GM21723 (cell line): Measurements from ENCODE around the gene RPTOR.

Source experiments
- ATAC-seq: cut with Tn5 transposase; IDR thresholded peaks from one replicate; pipeline ENCODE4 v1.9.1; 2021; ENCODE audit warnings: mild to moderate bottlenecking, moderate library complexity; ENCODE audit not compliant: unreplicated experiment

Gene RPTOR

DNA sequence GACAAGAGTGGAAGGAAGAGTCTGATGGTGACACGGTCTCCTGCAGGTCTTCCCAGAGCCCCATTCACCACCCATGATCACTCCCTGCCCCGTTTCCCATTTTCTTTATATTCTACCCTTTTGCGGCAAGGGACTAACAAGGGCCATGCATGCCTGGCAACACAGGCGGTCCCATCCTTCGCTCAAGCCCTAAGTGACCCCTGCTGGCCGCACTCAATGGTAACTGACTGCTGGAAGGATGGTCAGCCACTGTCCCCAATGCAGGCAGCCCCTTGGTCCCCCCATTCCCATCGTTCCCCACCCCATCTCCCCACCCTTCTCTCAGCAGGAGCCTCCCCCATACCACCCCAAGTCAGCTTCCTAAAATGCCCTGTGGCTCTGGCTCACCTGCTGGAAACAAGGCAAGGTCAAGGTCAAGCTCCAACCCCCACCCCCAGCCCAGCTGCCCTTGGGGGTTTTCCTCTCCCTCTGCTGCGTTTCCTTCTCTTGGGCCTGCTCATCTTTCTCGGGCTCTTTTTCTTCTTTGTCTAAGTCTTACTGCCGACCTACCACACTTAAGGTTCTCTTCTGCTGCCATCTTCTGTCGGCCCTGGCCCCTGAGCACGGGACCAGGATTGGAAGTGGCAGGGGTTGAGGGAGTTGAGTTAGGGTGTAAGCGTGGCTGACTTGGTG, 116.0 kb downstream of the RPTOR start:
- no peak for ATAC-seq

DNA sequence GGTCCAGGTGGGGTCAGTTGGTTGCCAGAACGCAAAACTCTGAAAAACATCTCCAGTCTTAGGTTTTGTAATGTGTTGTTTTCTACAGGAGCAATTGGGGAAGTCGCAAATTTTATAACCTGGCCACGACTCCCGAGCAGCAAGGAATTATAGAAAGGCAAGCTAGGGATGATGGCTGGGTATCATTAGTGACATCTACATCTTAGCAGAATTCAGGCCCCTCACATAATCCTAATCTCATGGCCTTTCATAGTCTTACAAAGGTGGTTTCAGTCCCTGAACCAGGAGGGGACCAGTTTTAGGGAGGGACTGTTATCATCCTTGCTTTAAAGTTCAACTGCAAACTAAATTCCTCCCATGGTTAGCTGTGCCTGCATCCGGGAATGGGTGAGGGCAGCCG, 117.9 kb downstream of the RPTOR start:
- ATAC-seq: no peak

GRCh38 chr17:80663781-80664206, 119.2 kb downstream of the RPTOR start:
- ATAC-seq: no peak

DNA sequence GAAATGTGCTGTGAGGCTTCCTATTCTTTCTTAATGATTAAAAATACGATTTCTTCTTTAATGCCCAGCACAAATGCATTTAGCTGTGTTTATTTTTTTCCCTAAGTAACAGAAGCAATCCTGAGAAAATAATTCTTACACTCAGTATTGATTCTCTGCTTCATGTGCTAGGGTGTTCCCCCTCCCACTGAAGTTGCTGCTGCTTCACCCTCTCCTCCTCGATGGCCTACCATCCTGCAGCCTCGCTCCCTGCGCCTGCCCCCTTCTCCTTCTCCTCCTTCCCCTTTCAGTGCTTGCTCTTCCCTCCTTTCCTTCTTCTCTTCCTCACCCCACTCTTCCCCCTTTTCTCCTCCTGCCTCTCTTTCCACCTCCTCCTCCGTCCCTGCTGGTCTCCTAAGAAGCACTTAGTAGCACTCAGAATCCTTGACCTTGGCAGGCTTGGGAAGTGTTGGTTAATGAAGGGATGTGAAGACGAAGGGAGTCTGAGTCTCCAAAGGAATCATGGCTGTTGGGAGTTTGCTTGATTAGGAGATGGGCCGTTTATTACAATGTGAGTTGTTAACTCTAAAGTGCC, 119.7 kb downstream of the RPTOR start:
- ATAC-seq: no peak

DNA sequence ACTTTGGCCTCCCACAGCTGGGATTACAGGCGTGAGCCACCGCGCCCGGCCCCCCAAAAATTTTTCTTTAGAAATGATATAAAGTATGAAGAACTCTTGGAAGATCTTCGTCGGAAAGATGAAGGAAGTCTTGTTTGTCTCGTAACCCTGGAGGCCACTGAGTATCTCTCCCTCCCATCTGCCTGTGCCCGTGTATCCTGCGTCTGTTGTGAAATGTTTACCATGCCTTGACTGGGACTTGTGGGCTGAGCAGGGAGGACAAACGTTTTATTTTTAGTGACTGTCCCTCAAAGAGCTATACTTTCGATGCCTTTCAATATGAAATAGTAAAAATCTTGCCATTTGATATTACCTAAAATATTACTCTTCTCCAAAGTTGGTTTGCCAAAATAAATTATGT, 121.2 kb downstream of the RPTOR start:
- no peak for ATAC-seq

DNA sequence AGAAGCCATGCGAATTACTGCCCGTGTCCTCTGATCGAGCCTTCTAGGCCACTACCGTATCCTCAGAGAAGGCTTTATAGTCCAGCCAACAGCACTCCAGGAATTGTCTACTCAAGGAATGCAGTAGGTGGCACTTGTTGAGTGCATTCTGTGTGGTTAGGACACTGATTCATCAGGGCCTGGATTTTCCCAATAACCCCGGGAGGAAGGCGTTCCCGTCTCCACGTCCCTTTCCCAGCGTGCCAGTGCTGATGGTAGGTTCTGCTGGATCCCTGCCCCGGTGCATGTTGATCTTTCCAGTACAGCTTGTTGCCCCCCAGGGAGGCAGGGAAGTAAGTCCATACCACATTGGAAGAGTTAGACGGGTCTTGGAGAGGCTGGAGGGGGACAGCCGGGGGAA, 122.2 kb downstream of the RPTOR start:
- no peak for ATAC-seq

- no peak for ATAC-seq
Observed at GRCh38 chr17:80667462-80668277, 123.0 kb downstream of the RPTOR start.

- no peak for ATAC-seq
Observed at GRCh38 chr17:80668375-80669148, 123.9 kb downstream of the RPTOR start.

- no peak for ATAC-seq
Observed at GRCh38 chr17:80671039-80671824, 126.6 kb downstream of the RPTOR start.

DNA sequence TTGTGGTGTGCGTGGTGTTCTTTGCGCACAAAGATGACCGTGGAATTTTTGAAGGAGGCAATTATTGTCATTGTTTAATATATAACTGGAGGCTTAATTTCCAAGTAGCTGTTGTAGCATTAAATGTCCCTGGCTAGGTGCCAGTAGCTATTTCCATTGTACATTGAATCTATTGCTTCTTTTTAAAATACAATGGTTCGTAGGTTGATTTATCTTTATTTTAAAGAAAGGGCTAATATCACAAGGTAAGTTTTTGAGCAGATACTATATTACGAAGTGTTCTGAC, 127.1 kb downstream of the RPTOR start:
- ATAC-seq: no peak

DNA sequence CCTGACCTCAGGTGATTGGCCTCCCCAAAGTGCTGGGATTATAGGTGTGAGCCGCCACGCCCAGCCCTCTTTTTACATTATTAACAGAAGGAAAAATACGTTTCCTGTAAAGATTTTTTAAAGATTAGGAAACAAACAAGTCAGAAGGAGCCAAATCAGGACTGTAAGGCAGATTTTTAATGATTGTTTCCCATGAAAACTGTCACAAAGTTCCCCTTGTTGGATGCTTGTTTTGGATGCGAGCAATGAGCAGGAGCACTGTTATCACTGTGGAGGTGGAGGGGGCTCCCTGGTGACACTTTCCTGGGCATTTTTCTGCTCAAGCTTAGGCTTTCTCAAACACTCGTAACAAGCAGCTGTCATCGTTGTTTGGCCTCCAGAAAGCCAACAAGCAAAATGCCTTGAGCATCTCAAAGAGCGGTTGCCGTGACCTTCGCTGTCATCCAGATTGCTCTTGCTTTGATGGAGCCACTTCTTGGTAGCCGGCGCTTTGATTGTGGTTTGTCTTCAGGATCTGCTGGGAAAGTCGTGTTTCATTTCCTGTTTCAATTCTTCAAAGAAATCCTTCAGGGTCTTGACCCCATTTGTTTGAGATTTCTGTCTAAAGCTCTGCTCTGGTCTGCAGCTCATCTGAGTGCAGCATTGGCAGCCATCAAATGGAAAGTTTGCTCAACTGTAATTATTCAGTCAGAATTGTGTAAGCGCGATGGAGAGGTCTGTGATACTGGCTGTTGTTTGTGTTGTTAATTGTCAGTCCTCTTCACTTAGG, 128.7 kb downstream of the RPTOR start:
- ATAC-seq: no peak

GRCh38 chr17:80675438-80676095, 130.9 kb downstream of the RPTOR start:
- no peak for ATAC-seq

- no peak for ATAC-seq
Observed at GRCh38 chr17:80676096-80676466, 131.4 kb downstream of the RPTOR start.

DNA sequence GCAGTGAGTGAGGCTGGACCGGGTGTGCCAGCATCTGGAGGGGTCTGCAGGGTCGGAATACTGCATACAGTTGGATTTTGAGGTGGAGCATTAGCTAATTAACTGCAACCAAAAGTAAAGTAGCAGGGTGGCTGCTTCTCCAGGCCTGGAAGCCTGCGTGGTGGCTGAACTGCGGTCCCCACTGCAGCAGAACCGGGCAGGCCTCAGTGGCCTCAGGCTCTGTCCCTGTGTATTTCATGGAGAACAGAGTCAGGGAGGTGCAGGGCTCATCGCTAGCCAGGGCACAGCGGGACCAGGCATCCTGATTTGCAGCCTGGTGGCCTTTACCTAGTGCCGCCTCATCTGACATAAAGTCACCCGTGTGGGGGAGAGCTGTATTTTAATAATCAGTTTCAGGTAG, 131.9 kb downstream of the RPTOR start:
- no peak for ATAC-seq

- no peak for ATAC-seq
Observed at GRCh38 chr17:80677214-80677756, 132.6 kb downstream of the RPTOR start.

- no peak for ATAC-seq
Observed at GRCh38 chr17:80679816-80680215, 135.2 kb downstream of the RPTOR start.

GRCh38 chr17:80681215-80681614, 136.6 kb downstream of the RPTOR start:
- ATAC-seq: no peak

DNA sequence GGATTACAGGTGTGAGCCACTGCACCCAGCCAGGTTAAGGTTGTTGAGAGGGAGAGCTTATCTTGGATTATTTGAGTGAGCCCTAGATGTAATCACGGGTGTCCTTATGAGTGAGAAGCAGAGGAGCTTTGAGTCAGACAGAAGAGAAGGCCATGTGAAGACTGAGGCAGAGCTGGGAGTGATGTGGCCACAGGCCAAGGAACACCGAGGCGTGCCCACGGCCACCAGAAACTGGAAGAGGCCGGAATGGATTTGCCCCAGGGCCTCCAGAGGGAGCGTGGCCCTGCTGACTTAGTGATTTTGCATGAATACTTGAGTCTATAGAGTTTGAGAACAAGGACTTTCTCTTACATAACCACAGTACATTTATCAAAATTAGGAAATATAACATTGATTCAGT, 137.7 kb downstream of the RPTOR start:
- no peak for ATAC-seq

- ATAC-seq: no peak
Observed at GRCh38 chr17:80683625-80684104, 139.0 kb downstream of the RPTOR start.
